T-helper 1 cell (primary cell): ENCODE measurements around the gene PNPLA1.
A peak's percentile ranks its signal among the peaks of the same experiment; 100 is the strongest.

Source experiments
- DNase-seq, 5 donors: peaks; one replicate each; pipeline ENCODE4 v3.0.0-alpha.2; 2012 to 2020

PNPLA1 gene

DNA sequence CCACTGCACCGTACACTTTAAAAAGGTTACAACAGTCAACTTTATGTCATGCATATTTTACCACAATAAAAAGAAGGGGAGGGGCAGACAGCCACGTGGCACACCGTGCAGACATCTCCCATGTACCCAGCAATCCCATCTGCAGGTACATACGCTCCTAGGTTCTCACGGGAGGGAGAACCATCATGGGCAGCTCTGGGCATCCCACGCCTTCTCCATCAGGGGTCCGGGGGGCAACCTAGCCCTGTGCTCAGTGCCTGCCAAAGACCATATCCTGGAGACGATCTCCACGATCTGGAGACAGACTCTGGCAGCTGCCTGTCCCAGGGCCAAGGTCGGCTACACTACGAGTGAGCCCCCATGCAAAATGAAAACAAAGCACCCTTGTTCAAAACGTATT lies 69.3 kb downstream of the PNPLA1 start:
- DNase-seq: no peak

GRCh38 chr6:36340306-36340617 lies 70.4 kb downstream of the PNPLA1 start:
- no peak for DNase-seq

DNA sequence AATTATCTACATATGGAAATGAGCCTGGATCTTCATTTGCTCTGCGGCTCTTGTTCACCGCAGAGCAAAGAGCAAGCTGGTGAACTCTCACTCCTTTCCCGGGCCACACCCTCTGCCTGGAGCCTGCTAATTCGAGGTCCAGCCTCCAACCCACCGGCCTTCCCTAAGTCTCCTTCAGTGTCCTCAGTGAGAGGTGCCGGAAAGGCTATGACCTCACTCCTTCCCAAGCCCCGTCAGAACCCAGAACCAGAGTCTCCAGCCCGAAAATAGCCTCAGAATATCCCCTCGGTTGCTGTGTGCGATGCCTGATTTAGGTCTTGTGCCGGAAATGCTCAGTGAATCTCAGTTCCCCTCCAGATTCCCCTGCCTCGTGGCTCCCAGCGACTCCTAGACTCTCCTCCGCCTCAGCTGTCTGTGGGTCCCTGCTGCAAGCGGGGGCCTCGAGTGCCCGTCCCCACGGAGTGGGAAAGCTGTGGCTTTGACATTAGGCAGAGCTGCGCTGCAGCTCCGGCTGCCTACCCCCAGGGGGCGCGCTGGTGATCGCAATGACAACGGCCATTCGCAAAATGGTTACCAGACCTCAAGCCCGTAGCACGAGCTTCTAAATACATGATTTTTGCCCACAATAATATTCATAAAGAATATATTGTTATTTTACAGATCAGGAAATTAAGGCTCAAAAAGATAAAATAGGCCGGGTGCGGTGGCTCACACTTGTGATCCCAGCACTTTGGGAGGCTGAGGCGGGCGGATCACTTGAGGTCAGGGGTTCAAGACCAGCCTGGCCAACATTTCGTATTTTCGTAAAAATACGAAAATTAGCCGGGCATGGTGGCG lies 71.0 kb downstream of the PNPLA1 start:
- peak; percentile 30 to 69 (median 57) for DNase-seq

- no peak for DNase-seq
Observed at GRCh38 chr6:36343109-36343680, 73.3 kb downstream of the PNPLA1 start.

DNA sequence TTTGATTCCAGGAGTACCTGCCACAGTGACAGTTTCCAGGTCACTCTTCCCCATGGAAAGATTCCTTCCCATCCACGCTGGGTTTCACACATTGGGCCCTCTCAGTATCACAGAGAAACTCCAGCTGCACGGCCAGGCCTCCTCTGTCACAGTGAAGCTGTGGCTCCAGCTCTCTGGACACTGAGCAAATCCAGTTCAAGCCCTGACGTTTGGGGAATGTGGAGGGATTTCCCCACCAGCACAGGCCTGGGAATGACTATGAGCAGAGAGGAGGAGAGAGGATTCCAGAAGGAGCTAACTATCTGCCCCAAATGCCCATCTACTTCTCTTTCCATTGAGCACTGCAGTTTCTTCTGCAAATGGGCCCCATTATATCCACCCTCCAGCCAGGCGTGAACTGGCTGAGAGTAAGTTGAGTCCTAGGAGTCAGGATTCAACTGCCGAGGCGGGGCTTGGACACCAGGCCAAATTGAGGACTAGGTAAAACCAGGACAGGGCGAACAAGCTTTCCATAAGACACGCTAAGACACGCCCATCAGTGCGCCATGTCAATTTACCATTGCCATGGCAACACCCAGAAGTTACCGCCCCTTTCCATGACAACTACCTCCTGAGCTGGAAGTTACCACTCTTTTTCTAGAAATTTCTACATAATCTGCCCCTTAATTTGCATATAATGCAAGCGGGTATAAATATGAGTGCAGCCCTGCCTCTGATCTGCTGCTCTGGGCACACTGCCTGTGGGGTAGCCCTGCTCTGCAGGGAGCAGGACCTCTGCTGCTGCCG lies 76.0 kb downstream of the PNPLA1 start:
- DNase-seq: no peak

- no peak for DNase-seq
Observed at GRCh38 chr6:36346486-36347273, 76.8 kb downstream of the PNPLA1 start.

GRCh38 chr6:36347621-36348020 lies 77.8 kb downstream of the PNPLA1 start:
- no peak for DNase-seq

- no peak for DNase-seq
Observed at GRCh38 chr6:36349240-36349639, 79.4 kb downstream of the PNPLA1 start.

DNA sequence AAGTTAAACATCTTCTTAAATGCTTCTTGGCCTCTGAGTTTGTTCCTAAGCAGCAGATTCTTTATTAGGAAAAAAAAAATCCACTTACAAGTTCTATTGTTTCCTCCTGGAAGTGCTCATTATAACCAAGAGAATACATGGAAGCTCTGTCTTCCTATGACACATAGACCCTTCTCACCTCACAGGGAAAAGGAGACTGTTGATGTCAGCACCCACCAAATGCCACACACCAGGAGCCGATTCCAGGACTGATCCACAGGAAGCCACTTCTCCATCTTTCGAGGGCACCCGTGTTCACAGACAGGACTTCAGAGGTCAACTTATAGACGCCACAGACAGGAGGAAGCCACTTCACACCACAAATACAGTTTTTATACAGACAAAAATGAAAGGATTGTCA lies 80.2 kb downstream of the PNPLA1 start:
- no peak for DNase-seq

DNA sequence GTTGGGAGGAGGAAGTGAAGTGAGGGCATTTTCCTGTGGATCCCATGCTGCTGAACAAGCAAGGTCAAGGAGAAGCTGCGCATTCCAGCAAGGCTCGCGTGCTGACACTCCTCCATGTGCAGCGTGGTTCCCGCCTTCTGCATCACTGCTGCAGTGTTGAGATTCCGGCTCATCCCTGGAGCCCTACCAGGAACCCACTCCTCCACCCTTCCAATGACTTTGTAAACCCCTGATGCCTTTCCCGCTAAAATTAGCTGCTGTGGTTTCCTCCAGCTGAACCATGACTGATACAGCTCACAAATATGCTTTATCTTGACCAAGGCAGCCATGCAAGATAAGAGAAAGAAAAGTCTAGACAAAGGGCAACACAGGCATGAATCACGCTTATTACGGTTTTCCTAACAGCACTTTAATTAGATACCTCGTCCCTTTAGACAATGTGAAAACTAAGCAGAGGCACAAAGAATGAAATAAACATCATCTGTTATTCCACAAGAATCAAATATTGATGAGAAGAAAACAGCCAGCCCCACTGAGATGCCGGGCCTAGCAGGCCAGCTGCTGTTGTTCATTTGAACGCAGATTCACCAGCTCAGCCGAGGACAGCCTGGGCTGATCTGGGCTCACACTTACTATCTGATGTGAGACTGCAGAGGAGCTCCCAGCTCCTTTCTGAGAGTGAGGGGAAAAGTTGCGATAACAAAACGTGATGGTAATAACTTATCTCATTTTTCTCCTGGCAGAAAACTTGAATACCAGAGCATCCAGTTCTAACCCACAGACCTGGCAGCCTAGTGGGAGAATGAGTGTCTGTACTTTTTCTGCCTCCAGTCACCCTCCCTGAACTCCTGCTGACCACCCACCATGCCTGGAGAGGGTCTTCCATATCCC lies 81.1 kb downstream of the PNPLA1 start:
- DNase-seq: no peak

DNA sequence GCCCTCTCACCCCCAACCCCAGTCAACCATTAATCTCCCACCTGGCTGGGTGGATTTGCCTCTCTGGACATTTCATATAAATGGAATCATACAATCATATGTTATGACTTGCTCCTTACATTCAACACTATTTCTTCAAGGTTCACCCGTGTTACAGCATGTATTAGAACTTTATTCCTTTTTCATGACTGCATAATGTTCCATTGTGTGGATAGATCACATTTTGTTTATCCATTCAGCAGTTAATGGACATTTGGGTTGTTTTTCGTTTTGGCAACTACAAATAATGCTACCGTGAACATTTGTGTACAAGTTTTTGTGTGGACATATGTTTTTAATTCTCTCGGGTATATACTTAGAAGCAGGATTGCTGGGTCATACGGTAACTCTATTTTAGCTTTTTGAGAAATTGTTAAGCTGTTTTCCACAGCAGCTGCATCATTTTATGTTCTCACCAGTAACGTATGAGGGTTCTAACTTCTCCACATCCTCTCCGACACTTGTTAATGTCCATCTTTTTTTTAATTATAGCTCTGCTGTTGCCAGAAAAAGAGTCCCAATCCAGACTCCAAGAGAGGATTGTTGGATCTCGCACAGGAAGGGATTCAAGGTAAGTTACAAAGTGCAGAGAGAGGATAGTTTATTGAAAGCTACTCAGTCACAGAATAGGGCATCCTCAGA lies 82.8 kb downstream of the PNPLA1 start:
- no peak for DNase-seq

GRCh38 chr6:36353411-36353915 lies 83.6 kb downstream of the PNPLA1 start:
- no peak for DNase-seq

DNA sequence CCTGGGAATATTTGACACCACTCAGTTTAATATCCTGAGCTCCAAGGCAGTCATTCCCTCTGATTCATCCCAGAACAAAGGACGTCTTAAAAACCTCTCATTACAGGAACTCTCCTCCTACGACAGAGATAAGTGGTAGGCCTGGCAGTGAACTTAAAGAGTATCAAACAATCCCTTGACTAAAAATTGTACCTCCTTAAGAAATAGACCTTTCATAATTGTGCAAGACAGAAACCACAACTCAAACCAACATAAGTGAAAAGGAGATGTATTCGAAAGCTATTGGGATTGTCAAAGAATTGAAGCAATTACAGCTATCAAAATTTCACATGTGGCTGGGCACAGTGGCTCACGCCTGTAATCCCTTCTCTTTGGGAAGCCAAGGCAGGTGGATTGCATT lies 86.0 kb downstream of the PNPLA1 start:
- DNase-seq: peak in 1 of 5 donors; percentile 44

DNA sequence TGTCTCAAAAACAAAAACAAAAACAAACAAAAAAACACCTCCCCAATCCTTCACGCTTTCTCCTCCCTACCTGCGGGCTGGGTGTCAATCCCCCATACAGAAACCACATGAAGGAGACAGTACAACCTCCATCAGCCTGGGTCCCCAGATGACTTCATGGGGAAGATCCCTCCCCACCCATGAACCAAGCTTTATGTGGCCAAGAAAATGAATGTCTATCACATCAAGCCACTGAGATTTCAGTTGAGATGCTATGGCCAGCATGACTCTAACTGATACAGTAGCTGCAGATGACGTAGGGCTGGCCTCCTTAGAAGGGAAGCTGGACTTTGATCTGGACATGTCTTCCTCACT lies 88.0 kb downstream of the PNPLA1 start:
- no peak for DNase-seq
